ENCODE results near the gene SPDYA.

DNA sequence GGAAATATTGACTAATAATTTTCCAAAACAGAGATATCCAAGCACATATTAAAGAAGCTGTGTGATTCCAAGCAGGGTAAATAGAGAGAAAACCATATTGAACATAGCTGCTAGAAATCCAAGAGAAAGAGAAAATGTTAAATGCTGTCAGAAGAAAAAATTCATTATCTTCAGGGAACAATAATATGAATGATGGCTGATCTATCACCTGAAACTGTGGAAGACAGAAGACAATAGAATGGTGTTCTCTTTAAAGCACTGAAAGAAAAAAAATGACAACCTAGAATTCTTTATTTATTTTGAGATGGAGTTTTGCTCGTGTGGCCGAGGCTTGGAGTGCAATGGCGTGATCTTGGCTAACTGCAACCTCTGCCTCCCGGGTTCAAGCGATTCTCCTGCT is 41.7 kb upstream of the SPDYA start:
- TF ChIP-seq, protein P1, sequence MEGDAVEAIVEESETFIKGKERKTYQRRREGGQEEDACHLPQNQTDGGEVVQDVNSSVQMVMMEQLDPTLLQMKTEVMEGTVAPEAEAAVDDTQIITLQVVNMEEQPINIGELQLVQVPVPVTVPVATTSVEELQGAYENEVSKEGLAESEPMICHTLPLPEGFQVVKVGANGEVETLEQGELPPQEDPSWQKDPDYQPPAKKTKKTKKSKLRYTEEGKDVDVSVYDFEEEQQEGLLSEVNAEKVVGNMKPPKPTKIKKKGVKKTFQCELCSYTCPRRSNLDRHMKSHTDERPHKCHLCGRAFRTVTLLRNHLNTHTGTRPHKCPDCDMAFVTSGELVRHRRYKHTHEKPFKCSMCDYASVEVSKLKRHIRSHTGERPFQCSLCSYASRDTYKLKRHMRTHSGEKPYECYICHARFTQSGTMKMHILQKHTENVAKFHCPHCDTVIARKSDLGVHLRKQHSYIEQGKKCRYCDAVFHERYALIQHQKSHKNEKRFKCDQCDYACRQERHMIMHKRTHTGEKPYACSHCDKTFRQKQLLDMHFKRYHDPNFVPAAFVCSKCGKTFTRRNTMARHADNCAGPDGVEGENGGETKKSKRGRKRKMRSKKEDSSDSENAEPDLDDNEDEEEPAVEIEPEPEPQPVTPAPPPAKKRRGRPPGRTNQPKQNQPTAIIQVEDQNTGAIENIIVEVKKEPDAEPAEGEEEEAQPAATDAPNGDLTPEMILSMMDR (CRISPR knock-in tag; IDR thresholded peaks at IDR 0.05): no peak
- TF ChIP-seq MEIS2 (CRISPR knock-in tag; IDR thresholded peaks at IDR 0.05): no peak
- TF ChIP-seq CHD4 (IDR thresholded peaks at IDR 0.05; ENCODE audit: borderline replicate concordance, low read length): no peak
- TF ChIP-seq PRDM10 (CRISPR knock-in tag; IDR thresholded peaks at IDR 0.05; ENCODE audit: low read depth): no peak
- TF ChIP-seq KDM1A (CRISPR knock-in tag; IDR thresholded peaks at IDR 0.05): no peak
- no peak for TF ChIP-seq HNF4G (IDR thresholded peaks at IDR 0.05; ENCODE audit: borderline replicate concordance, low read depth, low read length)
- TF ChIP-seq HNF4G (CRISPR knock-in tag; IDR thresholded peaks at IDR 0.05; ENCODE audit: borderline replicate concordance, low read depth): no peak
- no peak for TF ChIP-seq SOX6 (IDR thresholded peaks at IDR 0.05)
- no peak for TF ChIP-seq SOX6 (CRISPR knock-in tag; IDR thresholded peaks at IDR 0.05)
- no peak for TF ChIP-seq RAD51 (IDR thresholded peaks at IDR 0.05; ENCODE audit: borderline replicate concordance)
- TF ChIP-seq ZKSCAN5 (CRISPR knock-in tag; IDR thresholded peaks at IDR 0.05): no peak
- no peak for TF ChIP-seq POLR2A (IDR thresholded peaks at IDR 0.05; ENCODE audit: insufficient read depth in 1 of 2, low read depth in 2 of 2, low read length in 2 of 2)

Data from HepG2 (cell line).